H1 (cell line): ENCODE results near the gene FAM131C.

Experiments
- EZH2 ChIP-seq: fragments of 200-600 bp; sonication (generic); IDR thresholded peaks from 2 replicates; pipeline ENCODE4 v1.7.1; 2012; ENCODE audit warnings: low read depth, mild to moderate bottlenecking, moderate library complexity, low read length, inconsistent platforms; ENCODE audit not compliant: severe bottlenecking
- JUND ChIP-seq: IDR thresholded peaks from 2 replicates; pipeline ENCODE4 v1.6.1; 2011; ENCODE audit warnings: mild to moderate bottlenecking, improper control_type of control experiment, low read length
- POLR2A ChIP-seq, 2 experiments: IDR thresholded peaks; 1 replicate in 1 of 2; 2 replicates in 1 of 2; pipeline ENCODE4 v1.6.1; 2011; ENCODE audit warnings: low read depth in 2 of 2, low read length in 2 of 2, mild to moderate bottlenecking in 2 of 2; ENCODE audit errors: control extremely low read depth in 1 of 2
- POLR2AphosphoS5 ChIP-seq: IDR thresholded peaks from 2 replicates; pipeline ENCODE4 v1.6.1; 2011; ENCODE audit warnings: low read depth, low read length
- TEAD4 ChIP-seq: IDR thresholded peaks from 2 replicates; pipeline ENCODE4 v1.6.1; 2012; ENCODE audit warnings: low read depth, low read length, inconsistent platforms, mixed read lengths
- ZNF274 ChIP-seq: IDR thresholded peaks from 2 replicates; pipeline ENCODE4 v1.7.0; 2012; ENCODE audit warnings: low read length, borderline replicate concordance; ENCODE audit errors: extremely low read depth
- TF ChIP-seq, protein P1 (sequence below), 3 experiments: IDR thresholded peaks; 1 replicate in 2 of 3; 2 replicates in 1 of 3; pipeline versions ENCODE4 v1.5.1 to v1.6.1; 2011; ENCODE audit warnings: low read length in 3 of 3, mild to moderate bottlenecking in 3 of 3, inconsistent platforms in 2 of 3, low read depth in 1 of 3, moderate library complexity in 1 of 3; ENCODE audit not compliant: insufficient read depth in 1 of 3; ENCODE audit errors: control extremely low read depth in 1 of 3
- TF ChIP-seq, protein P2 (sequence below): IDR thresholded peaks from 2 replicates; pipeline ENCODE4 v1.6.1; 2012; ENCODE audit warnings: inconsistent platforms

DNA sequence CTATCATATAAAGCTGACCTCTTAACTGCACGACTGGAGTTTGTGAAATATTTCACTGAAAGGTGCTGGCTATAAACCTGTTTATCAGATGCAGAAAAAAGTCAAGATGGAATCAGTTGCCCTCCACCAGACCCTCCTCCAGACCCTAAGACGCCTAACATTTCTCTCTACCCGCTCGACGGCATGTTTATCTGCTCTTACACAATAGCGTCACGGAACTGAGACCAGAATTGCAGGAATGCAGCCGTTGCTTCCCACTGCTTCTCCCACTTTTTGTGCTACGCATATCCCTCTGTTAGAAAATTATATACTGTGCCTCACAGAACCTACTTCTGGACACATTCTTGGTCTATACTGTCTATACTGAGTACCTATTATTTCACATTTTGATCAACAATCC, 28.2 kb upstream of the FAM131C start:
- TF ChIP-seq POLR2A (IDR thresholded peaks at IDR 0.05; ENCODE audit: control extremely low read depth in 1 of 2, low read depth in 2 of 2, low read length in 2 of 2) (no peak), JUND (no peak), POLR2AphosphoS5 (no peak), ZNF274 (no peak), TEAD4 (no peak), EZH2 (no peak)
- TF ChIP-seq, protein P1, sequence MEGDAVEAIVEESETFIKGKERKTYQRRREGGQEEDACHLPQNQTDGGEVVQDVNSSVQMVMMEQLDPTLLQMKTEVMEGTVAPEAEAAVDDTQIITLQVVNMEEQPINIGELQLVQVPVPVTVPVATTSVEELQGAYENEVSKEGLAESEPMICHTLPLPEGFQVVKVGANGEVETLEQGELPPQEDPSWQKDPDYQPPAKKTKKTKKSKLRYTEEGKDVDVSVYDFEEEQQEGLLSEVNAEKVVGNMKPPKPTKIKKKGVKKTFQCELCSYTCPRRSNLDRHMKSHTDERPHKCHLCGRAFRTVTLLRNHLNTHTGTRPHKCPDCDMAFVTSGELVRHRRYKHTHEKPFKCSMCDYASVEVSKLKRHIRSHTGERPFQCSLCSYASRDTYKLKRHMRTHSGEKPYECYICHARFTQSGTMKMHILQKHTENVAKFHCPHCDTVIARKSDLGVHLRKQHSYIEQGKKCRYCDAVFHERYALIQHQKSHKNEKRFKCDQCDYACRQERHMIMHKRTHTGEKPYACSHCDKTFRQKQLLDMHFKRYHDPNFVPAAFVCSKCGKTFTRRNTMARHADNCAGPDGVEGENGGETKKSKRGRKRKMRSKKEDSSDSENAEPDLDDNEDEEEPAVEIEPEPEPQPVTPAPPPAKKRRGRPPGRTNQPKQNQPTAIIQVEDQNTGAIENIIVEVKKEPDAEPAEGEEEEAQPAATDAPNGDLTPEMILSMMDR (IDR thresholded peaks at IDR 0.05; ENCODE audit: control extremely low read depth in 1 of 3, insufficient read depth in 1 of 3, low read depth in 1 of 3, low read length in 3 of 3), result no peak
- TF ChIP-seq, protein P2, sequence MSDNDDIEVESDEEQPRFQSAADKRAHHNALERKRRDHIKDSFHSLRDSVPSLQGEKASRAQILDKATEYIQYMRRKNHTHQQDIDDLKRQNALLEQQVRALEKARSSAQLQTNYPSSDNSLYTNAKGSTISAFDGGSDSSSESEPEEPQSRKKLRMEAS, result no peak
